Measurements from ENCODE around the gene NUDT6. TPM values are rescaled to one million over a fixed set of nuclear protein-coding genes. Genes with fewer than 3 reads are reported as not detected.
A peak's percentile ranks its signal among the peaks of the same experiment; 100 is the strongest.

NUDT6 gene
- total and polyA plus RNA-seq, 2 experiments from 2014 or later, result 5.6 to 11.0 TPM

DNA sequence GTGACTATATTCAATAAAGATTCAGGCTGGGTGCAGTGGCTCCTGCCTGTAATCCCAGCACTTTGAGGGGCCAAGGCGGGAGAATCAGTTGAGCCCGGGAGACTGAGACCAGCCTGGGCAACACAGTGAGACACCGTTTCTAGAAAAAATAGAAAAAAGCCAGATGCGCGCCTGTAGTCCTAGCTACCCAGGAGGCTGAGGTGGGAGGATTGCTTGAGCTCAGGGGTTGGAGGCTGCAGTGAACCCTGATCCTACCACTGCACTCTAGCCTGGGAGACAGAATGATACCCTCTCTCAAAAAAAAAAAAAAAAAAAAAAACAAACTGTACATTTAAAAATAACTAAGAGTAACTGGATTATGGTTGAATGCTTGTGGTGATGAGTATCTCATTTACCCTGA lies 1.1 kb downstream of the NUDT6 start:
- no peaks in the 10 kb centered on the region for H3K9me3 ChIP-seq (ENCODE audit: low read depth)
- no peaks in the 10 kb centered on the region for H3K36me3 ChIP-seq (replicated peaks; ENCODE audit: insufficient read depth, low read depth)
- H3K4me1 ChIP-seq (ENCODE audit: insufficient read depth), result peaks cover 4% of the 10 kb centered on the region
- peak overlapping the region; percentile 95 for H3K4me3 ChIP-seq
- peak overlapping the region; percentile 61 for H3K27ac ChIP-seq
- peak overlapping the region; percentile 99 for H2AFZ ChIP-seq
- peaks cover 27% of the 10 kb centered on the region for H3K79me2 ChIP-seq
- H4K20me1 ChIP-seq (ENCODE audit: insufficient read depth, poor library complexity, severe bottlenecking), result no peaks in the 10 kb centered on the region
- TF ChIP-seq, protein P1, sequence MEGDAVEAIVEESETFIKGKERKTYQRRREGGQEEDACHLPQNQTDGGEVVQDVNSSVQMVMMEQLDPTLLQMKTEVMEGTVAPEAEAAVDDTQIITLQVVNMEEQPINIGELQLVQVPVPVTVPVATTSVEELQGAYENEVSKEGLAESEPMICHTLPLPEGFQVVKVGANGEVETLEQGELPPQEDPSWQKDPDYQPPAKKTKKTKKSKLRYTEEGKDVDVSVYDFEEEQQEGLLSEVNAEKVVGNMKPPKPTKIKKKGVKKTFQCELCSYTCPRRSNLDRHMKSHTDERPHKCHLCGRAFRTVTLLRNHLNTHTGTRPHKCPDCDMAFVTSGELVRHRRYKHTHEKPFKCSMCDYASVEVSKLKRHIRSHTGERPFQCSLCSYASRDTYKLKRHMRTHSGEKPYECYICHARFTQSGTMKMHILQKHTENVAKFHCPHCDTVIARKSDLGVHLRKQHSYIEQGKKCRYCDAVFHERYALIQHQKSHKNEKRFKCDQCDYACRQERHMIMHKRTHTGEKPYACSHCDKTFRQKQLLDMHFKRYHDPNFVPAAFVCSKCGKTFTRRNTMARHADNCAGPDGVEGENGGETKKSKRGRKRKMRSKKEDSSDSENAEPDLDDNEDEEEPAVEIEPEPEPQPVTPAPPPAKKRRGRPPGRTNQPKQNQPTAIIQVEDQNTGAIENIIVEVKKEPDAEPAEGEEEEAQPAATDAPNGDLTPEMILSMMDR (IDR thresholded peaks at IDR 0.05; ENCODE audit: poor library complexity), result no peak
- TF ChIP-seq EZH2phosphoT487 (IDR thresholded peaks at IDR 0.05; ENCODE audit: low read depth, severe bottlenecking, unreplicated experiment) (no peak), EZH2 (IDR thresholded peaks at IDR 0.05; ENCODE audit: borderline replicate concordance) (no peak)
- H3K27me3 ChIP-seq, result no peaks in the 10 kb centered on the region
- no peaks in the 10 kb centered on the region for H3K9me2 ChIP-seq (replicated peaks; ENCODE audit: insufficient read depth)
- H3K4me2 ChIP-seq, result peak overlapping the region; percentile 94
- 91% methylated on average over 5 of the region's 5 CpGs for WGBS (ENCODE audit: low lambda C conversion rate, missing lambda C conversion rate)
- no peak for DNase-seq (ENCODE audit: low spot score)

DNA sequence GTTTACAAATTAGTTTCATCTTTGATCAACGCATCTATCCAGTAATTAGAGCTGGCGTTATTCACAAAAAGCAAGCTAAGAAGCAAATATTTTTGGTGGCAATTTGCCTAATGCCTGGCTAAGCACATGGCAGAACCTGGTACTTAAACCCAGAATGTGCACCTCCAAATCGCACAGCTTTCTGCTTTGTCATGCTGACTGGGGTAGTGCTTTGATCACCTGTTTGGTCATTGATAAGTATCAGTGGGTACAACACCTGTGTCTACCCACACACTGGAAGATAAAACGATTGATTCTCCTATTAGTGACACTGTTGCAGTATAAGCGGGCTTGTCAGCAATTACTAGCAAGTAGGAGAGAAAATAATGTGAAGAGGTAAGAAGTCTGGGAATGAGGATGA lies 1.9 kb downstream of the NUDT6 start:
- Histone ChIP-seq H3K4me1 (ENCODE audit: insufficient read depth) (peaks cover 4% of the 10 kb centered on the region), H3K4me3 (no peak overlapping the region), H3K9me3 (ENCODE audit: low read depth) (no peaks in the 10 kb centered on the region), H3K27ac (no peak overlapping the region), H2AFZ (no peak overlapping the region), H3K9me2 (replicated peaks; ENCODE audit: insufficient read depth) (no peaks in the 10 kb centered on the region), H3K27me3 (no peaks in the 10 kb centered on the region), H4K20me1 (ENCODE audit: insufficient read depth, poor library complexity, severe bottlenecking) (no peaks in the 10 kb centered on the region), H3K4me2 (peak overlapping the region; percentile 94), H3K36me3 (replicated peaks; ENCODE audit: insufficient read depth, low read depth) (no peaks in the 10 kb centered on the region), H3K79me2 (peaks cover 22% of the 10 kb centered on the region)
- 86% methylated on average over 5 of the region's 5 CpGs for WGBS (ENCODE audit: low lambda C conversion rate, missing lambda C conversion rate)
- no peak for DNase-seq (ENCODE audit: low spot score)
- no peak for TF ChIP-seq EZH2 (IDR thresholded peaks at IDR 0.05; ENCODE audit: borderline replicate concordance)
- TF ChIP-seq, protein P1 (IDR thresholded peaks at IDR 0.05; ENCODE audit: poor library complexity), result no peak
- no peak for TF ChIP-seq EZH2phosphoT487 (IDR thresholded peaks at IDR 0.05; ENCODE audit: low read depth, severe bottlenecking, unreplicated experiment)

DNA sequence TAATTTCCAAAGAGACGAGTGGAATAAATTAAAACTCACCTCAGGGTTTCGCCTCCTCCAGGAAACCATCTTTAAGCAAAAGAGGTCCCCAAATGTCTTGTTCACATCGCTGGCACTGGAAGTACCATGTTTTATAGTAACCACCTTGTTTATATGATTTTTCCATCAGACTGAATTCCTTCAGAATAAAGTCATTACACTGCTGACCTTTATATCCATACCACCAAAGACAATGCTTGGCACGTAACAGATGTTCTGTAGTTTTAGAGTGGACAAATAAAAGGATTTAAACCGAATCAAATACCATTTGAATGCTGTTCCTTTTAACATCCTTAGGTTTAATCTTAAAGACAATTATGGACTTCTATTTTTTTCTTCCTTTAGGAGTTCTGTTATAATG lies 4.7 kb downstream of the NUDT6 start:
- H3K9me3 ChIP-seq (ENCODE audit: low read depth), result no peaks in the 10 kb centered on the region
- no peaks in the 10 kb centered on the region for H4K20me1 ChIP-seq (ENCODE audit: insufficient read depth, poor library complexity, severe bottlenecking)
- no peak overlapping the region for H3K27ac ChIP-seq
- H3K36me3 ChIP-seq (replicated peaks; ENCODE audit: insufficient read depth, low read depth), result no peaks in the 10 kb centered on the region
- H3K79me2 ChIP-seq, result peaks cover 3% of the 10 kb centered on the region
- H3K9me2 ChIP-seq (replicated peaks; ENCODE audit: insufficient read depth), result no peaks in the 10 kb centered on the region
- DNase-seq (ENCODE audit: low spot score), result no peak
- H3K4me1 ChIP-seq (ENCODE audit: insufficient read depth), result no peaks in the 10 kb centered on the region
- 86% methylated on average over 5 of the region's 5 CpGs for WGBS (ENCODE audit: low lambda C conversion rate, missing lambda C conversion rate)
- H3K27me3 ChIP-seq, result no peaks in the 10 kb centered on the region
- TF ChIP-seq EZH2 (IDR thresholded peaks at IDR 0.05; ENCODE audit: borderline replicate concordance), result no peak
- TF ChIP-seq, protein P1 (IDR thresholded peaks at IDR 0.05; ENCODE audit: poor library complexity), result no peak
- no peak for TF ChIP-seq EZH2phosphoT487 (IDR thresholded peaks at IDR 0.05; ENCODE audit: low read depth, severe bottlenecking, unreplicated experiment)
- no peak overlapping the region for H3K4me2 ChIP-seq
- H2AFZ ChIP-seq, result no peak overlapping the region
- no peak overlapping the region for H3K4me3 ChIP-seq

DNA sequence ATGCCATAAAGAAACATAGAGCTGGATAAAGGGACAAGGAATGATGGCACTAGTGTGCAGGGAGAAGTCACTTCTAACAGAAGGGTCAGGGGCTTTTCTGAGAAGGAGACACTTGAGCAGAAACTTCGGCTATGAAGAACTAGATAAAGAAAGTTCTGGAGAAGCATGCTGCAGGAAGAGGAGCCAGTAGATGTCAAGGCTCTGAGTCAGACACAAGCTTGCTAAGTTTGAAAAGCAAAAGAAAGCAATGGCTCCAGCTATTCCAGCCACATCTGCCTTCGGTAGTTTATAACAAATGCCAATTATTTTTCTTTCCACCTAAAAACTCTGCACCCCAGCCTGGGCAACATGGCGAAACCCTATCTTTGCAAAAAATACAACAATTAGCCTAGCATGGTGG lies 7.5 kb downstream of the NUDT6 start:
- Histone ChIP-seq H3K79me2 (no peaks in the 10 kb centered on the region), H3K9me2 (replicated peaks; ENCODE audit: insufficient read depth) (no peaks in the 10 kb centered on the region), H3K4me2 (no peak overlapping the region), H4K20me1 (ENCODE audit: insufficient read depth, poor library complexity, severe bottlenecking) (no peaks in the 10 kb centered on the region), H2AFZ (no peak overlapping the region), H3K27me3 (no peaks in the 10 kb centered on the region), H3K9me3 (ENCODE audit: low read depth) (no peaks in the 10 kb centered on the region), H3K4me1 (ENCODE audit: insufficient read depth) (no peaks in the 10 kb centered on the region), H3K36me3 (replicated peaks; ENCODE audit: insufficient read depth, low read depth) (no peaks in the 10 kb centered on the region), H3K4me3 (no peak overlapping the region), H3K27ac (no peak overlapping the region)
- TF ChIP-seq EZH2phosphoT487 (IDR thresholded peaks at IDR 0.05; ENCODE audit: low read depth, severe bottlenecking, unreplicated experiment) (no peak), EZH2 (IDR thresholded peaks at IDR 0.05; ENCODE audit: borderline replicate concordance) (no peak)
- TF ChIP-seq, protein P1 (IDR thresholded peaks at IDR 0.05; ENCODE audit: poor library complexity), result no peak
- DNase-seq (ENCODE audit: low spot score), result no peak
- 73% methylated on average over 3 of the region's 3 CpGs for WGBS (ENCODE audit: low lambda C conversion rate, missing lambda C conversion rate)
